ENCODE results near the gene SIL1. TPM values are rescaled to one million over a fixed set of nuclear protein-coding genes. Genes with fewer than 3 reads are reported as not detected.

The SIL1 gene
- total and polyA plus RNA-seq, 2 of the 4 experiments (the other 2 are of a cell fraction): 56.1 to 66.0 TPM

GRCh38 chr5:139021346-139021745 is 176.8 kb downstream of the SIL1 start:
- H4K5ac ChIP-seq (ENCODE audit: low read depth, low read length): no peak overlapping the region
- no peak overlapping the region for H3K4me3 ChIP-seq (ENCODE audit: insufficient read depth, low read depth, low read length)
- H2AK9ac ChIP-seq (replicated peaks; ENCODE audit: low read depth, low read length, poor library complexity): no peak overlapping the region
- no peak overlapping the region for H3K18ac ChIP-seq (ENCODE audit: low read depth, low read length)
- no peak overlapping the region for H3K23ac ChIP-seq (ENCODE audit: low read depth, low read length)
- no peak overlapping the region for H2BK5ac ChIP-seq (ENCODE audit: low read depth, low read length, poor library complexity, severe bottlenecking)
- peaks cover 11% of the 10 kb centered on the region for H3K36me3 ChIP-seq (ENCODE audit: control insufficient read depth, insufficient read depth, low read length)
- H3K27ac ChIP-seq (ENCODE audit: insufficient read depth, low read length): no peak overlapping the region
- intact Hi-C loops (cut with micrococcal nuclease) (no loop called here), in situ Hi-C loops (cut with MboI; ENCODE audit: low sequenced_read_pairs) (no loop called here), dilution Hi-C loops (cut with HindIII; ENCODE audit: low sequenced_read_pairs, unreplicated experiment) (no loop called here)
- H3K27me3 ChIP-seq (ENCODE audit: control insufficient read depth, insufficient read depth, low read length): no peaks in the 10 kb centered on the region
- H3K14ac ChIP-seq (replicated peaks; ENCODE audit: low read depth, low read length): no peak overlapping the region
- H3K4me2 ChIP-seq (ENCODE audit: low read depth, low read length): no peak overlapping the region
- H3K9me1 ChIP-seq (ENCODE audit: insufficient read depth, low read length): no peaks in the 10 kb centered on the region
- H2AFZ ChIP-seq (replicated peaks; ENCODE audit: low read length, poor library complexity): no peak overlapping the region
- no peak overlapping the region for H2BK20ac ChIP-seq (ENCODE audit: low read depth, low read length)
- no peak overlapping the region for H2AK5ac ChIP-seq (ENCODE audit: low read depth, low read length)
- H3K79me1 ChIP-seq (ENCODE audit: low read depth in 1 of 2, low read length in 2 of 2): no peaks in the 10 kb centered on the region
- H3K56ac ChIP-seq (ENCODE audit: extremely low read depth, insufficient read depth, low read length): no peak overlapping the region
- H3K4me1 ChIP-seq (ENCODE audit: control insufficient read depth, insufficient read depth, low read length): no peaks in the 10 kb centered on the region
- H4K20me1 ChIP-seq (ENCODE audit: insufficient read depth, low read length): no peaks in the 10 kb centered on the region
- no peak overlapping the region for H3K4ac ChIP-seq (ENCODE audit: low read depth, low read length)
- BruUV-seq (replicated peaks): no TSS peak
- DNase-seq (no peak), ATAC-seq (ENCODE audit: low read depth) (no peak)
- TF ChIP-seq CHD1 (IDR thresholded peaks at IDR 0.05; ENCODE audit: low read depth, low read length) (no peak), MXI1 (IDR thresholded peaks at IDR 0.05; ENCODE audit: borderline replicate concordance, low read depth, low read length) (no peak), BHLHE40 (IDR thresholded peaks at IDR 0.05; ENCODE audit: low read depth, low read length) (no peak), NFE2L2 (IDR thresholded peaks at IDR 0.05; ENCODE audit: low read depth, low read length) (no peak), ELK1 (IDR thresholded peaks at IDR 0.05; ENCODE audit: borderline replicate concordance, low read depth, low read length) (no peak), USF2 (IDR thresholded peaks at IDR 0.05; ENCODE audit: low read depth, low read length) (no peak), FOS (IDR thresholded peaks at IDR 0.05; ENCODE audit: low read depth, low read length) (no peak), RFX5 (IDR thresholded peaks at IDR 0.05; ENCODE audit: low read depth, low read length) (no peak), RCOR1 (IDR thresholded peaks at IDR 0.05; ENCODE audit: insufficient replicate concordance, low read length) (no peak), MAZ (IDR thresholded peaks at IDR 0.05; ENCODE audit: borderline replicate concordance, low read depth, low read length) (no peak), POLR2A (IDR thresholded peaks at IDR 0.05; ENCODE audit: low read depth, low read length) (no peak), MAFK (IDR thresholded peaks at IDR 0.05; ENCODE audit: low read depth, low read length) (no peak), CEBPB (IDR thresholded peaks at IDR 0.05; ENCODE audit: low read depth, low read length) (no peak), CTCF (conservative IDR thresholded peaks at IDR 0.05; ENCODE audit: low read depth, low read length) (no peak)
- H3K9me3 ChIP-seq (ENCODE audit: control insufficient read depth, insufficient read depth, low read length): no peaks in the 10 kb centered on the region
- no peak overlapping the region for H4K91ac ChIP-seq (ENCODE audit: insufficient read depth, low read depth, low read length)
- no peak overlapping the region for H2BK120ac ChIP-seq (ENCODE audit: low read depth, low read length)
- H4K8ac ChIP-seq (ENCODE audit: low read depth in 2 of 2, low read length in 2 of 2): no peak overlapping the region
- no peak overlapping the region for H2BK15ac ChIP-seq (ENCODE audit: low read depth, low read length)
- no CpG with 5 or more reads among the region's 3 CpGs for WGBS, 2 experiments (ENCODE audit: extremely low coverage in 2 of 2, insufficient read length in 1 of 2)
- ChIA-PET POLR2A (ENCODE audit: unreplicated experiment) (no interaction called here), CTCF (interaction anchor here (1.2 kb wide), 1 partner anchor 23 kb away, joined by 3 read pairs; no protein-coding TSS in a partner anchor)
- H3K9ac ChIP-seq (ENCODE audit: low read depth, low read length): no peak overlapping the region
